Kidney (tissue), 14 donors: ENCODE data around the gene ATP11A. TPM values are rescaled to one million over a fixed set of nuclear protein-coding genes. Genes with fewer than 3 reads are reported as not detected.

Experiments used
- DNase-seq, 5 donors: peaks; one replicate each; pipeline ENCODE4 v3.0.0-alpha.2; 2013 to 2020
- FAIRE-seq: peaks from 2 replicates; lab custom pipeline; 2012; peaks lifted over from hg19 to GRCh38; lab: Jason Lieb, UNC
- H3K27ac ChIP-seq, 2 donors: one replicate each; pipeline ENCODE4 v1.7.0; 2013; ENCODE audit warnings: low read depth in 2 of 2, low read length in 2 of 2, inconsistent platforms in 1 of 2
- H3K27me3 ChIP-seq: one replicate; pipeline ENCODE4 v1.7.1; 2013; ENCODE audit warnings: low read length, inconsistent platforms; ENCODE audit not compliant: control insufficient read depth, insufficient read depth
- H3K36me3 ChIP-seq, 3 donors: one replicate each; pipeline versions ENCODE4 v1.7.0 to v1.7.1; 2013; ENCODE audit warnings: low read length in 3 of 3, control low read depth in 1 of 3, inconsistent platforms in 1 of 3; ENCODE audit not compliant: insufficient read depth in 3 of 3, control insufficient read depth in 2 of 3
- H3K4me1 ChIP-seq, 3 donors: one replicate each; pipeline versions ENCODE4 v1.7.0 to v1.7.1; 2013; ENCODE audit warnings: low read length in 3 of 3, inconsistent platforms in 1 of 3, low read depth in 1 of 3; ENCODE audit not compliant: control insufficient read depth in 2 of 3, insufficient read depth in 2 of 3
- H3K4me3 ChIP-seq, 3 donors: one replicate each; pipeline versions ENCODE4 v1.7.0 to v1.8.1; 2013; ENCODE audit warnings: low read length in 3 of 3, control low read depth in 1 of 3, inconsistent platforms in 1 of 3
- H3K9ac ChIP-seq, 3 donors: one replicate each; pipeline versions ENCODE4 v1.7.0 to v1.7.1; 2013; ENCODE audit warnings: low read length in 3 of 3, control low read depth in 1 of 3, inconsistent platforms in 1 of 3
- H3K9me3 ChIP-seq, 3 donors: one replicate each; pipeline versions ENCODE4 v1.7.0 to v1.7.1; 2013; ENCODE audit warnings: low read length in 3 of 3, control low read depth in 1 of 3, inconsistent platforms in 1 of 3; ENCODE audit not compliant: control insufficient read depth in 2 of 3, insufficient read depth in 1 of 3
- CTCF ChIP-seq: IDR thresholded peaks from 3 replicates; pipeline ENCODE4 v1.5.1; 2012; ENCODE audit warnings: mild to moderate bottlenecking, moderate library complexity, borderline replicate concordance; ENCODE audit not compliant: insufficient read depth; ENCODE audit errors: extremely low read depth
- intact Hi-C: fragments of 100-400 bp; cut with DNase I; formaldehyde crosslinking; loops from one replicate; pipeline ENCODE4 v1.11.1; 2022
- polyA plus RNA-seq: library from polyadenylated mRNA; stranded (reverse); fragments of 350-450 nt; fragmentation: Illumina TruSeq; extraction: RNeasy Lipid Tissue Mini Kit (QIAGEN cat#74804); gene quantifications from one replicate; pipeline ENCODE4 v1.2.3, GENCODE V29; 2014; ENCODE audit warnings: low read depth, low replicate concordance; ENCODE audit not compliant: insufficient read depth
- total RNA-seq: library from RNA; stranded (reverse); fragmentation: NEBNext Ultra II Directional; extraction: Animal tissue kit (Norgen Biotek cat#: 25700); gene quantifications from one replicate; pipeline ENCODE4 v1.2.1, GENCODE V29; 2021
- donor health status: control.
- donor health status: control.
- donor health status: control.
- donor health status: control.
- donor health status: control.
- donor health status: DM: yes; HTN: yes; CAD: no.
- donor health status: Normal renal cell carcinoma (clear cell type).

The ATP11A gene
- total and polyA plus RNA-seq, 2 donors from 2014 or later = 4.9 to 212 TPM

- no peak for TF ChIP-seq CTCF
- DNase-seq (peak in 1 of 5 donors; percentile 16), FAIRE-seq (no peak)
- no peak overlapping the region for H3K27ac ChIP-seq
- no peak overlapping the region for H3K9ac ChIP-seq
- H3K9me3 ChIP-seq = peaks cover 0 to 3% (median 0%) of the 10 kb centered on the region in 3 donors
- H3K4me3 ChIP-seq = no peak overlapping the region
- H3K4me1 ChIP-seq = peaks cover 0 to 4% (median 0%) of the 10 kb centered on the region in 3 donors
- no peaks in the 10 kb centered on the region for H3K36me3 ChIP-seq
- intact Hi-C loops = no loop called here
- no peaks in the 10 kb centered on the region for H3K27me3 ChIP-seq
Measured at GRCh38 chr13:112719556-112719955, 29.7 kb downstream of the ATP11A start.

DNA sequence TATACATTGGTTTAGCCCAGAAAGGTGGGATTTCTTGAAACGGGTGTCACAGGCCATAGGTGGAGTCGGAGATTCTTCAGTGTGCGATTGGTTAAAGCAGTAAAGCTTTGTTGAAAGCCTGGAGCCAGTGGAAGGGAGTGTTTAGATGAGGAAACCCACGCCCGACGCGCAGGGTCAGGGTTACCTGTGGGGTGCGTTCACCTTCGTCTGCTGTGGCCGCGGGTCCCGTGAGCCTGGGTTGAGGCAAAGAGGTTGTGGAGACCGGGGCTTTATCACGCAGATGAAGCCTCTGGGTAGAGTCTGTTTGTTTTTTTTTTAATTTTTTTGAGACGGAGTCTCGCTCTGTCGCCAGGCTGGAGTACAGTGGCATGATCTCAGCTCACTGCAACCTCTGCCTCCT, 30.4 kb downstream of the ATP11A start:
- peaks cover 0 to 5% (median 0%) of the 10 kb centered on the region in 3 donors for H3K4me1 ChIP-seq
- H3K9ac ChIP-seq = no peak overlapping the region
- H3K4me3 ChIP-seq = no peak overlapping the region
- FAIRE-seq = no peak
- H3K36me3 ChIP-seq = no peaks in the 10 kb centered on the region
- no peaks in the 10 kb centered on the region for H3K27me3 ChIP-seq
- H3K27ac ChIP-seq = no peak overlapping the region
- TF ChIP-seq CTCF = no peak
- intact Hi-C loops = no loop called here
- peak in 1 of 5 donors; percentile 28 for DNase-seq
- no peaks in the 10 kb centered on the region for H3K9me3 ChIP-seq

DNA sequence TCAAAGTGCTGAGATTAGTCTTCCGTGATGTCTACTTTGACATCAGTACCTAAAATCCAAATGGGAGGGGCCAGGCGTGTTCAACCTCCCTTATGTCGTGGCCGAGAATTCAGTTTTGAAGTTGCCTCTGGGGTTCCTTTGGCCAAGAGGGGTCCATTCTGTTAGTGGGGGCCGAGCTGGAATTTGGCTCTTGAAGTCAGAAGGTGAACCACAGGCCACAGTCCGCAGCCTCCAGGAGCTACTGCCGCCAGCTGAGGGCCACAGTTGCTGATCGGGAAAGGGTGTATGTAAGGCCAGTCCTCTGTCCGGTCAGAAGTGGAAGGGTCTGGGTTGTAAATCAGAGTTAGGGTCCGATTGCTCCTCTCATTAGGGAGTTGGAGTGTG, 31.0 kb downstream of the ATP11A start:
- TF ChIP-seq CTCF = no peak
- FAIRE-seq (no peak), DNase-seq (peak in 1 of 5 donors; percentile 38)
- Histone ChIP-seq H3K27me3 (no peaks in the 10 kb centered on the region), H3K9me3 (no peaks in the 10 kb centered on the region), H3K36me3 (no peaks in the 10 kb centered on the region), H3K27ac (no peak overlapping the region), H3K9ac (no peak overlapping the region), H3K4me1 (peaks cover 0 to 7% (median 0%) of the 10 kb centered on the region in 3 donors), H3K4me3 (no peak overlapping the region)
- intact Hi-C loops = no loop called here
